Stimulated activated naive CD8-positive, alpha-beta T cell treated with anti-CD3 and anti-CD28 coated beads, Interleukin-15, Interleukin-2, amounts not matched to agents 100 ng/mL and 50 ng/mL, for 24 hours (primary cell): Measurements from ENCODE around the gene NADK2.

Experiments
- H3K27ac Mint-ChIP-seq: one replicate; pipeline ENCODE4 v1.8.0; 2021; ENCODE audit warnings: mild to moderate bottlenecking, mixed read lengths
- H3K27me3 Mint-ChIP-seq: one replicate; pipeline ENCODE4 v1.8.0; 2021; ENCODE audit warnings: mixed read lengths
- H3K36me3 Mint-ChIP-seq: one replicate; pipeline ENCODE4 v1.8.0; 2021; ENCODE audit warnings: low read depth, mixed read lengths
- H3K4me1 Mint-ChIP-seq: one replicate; pipeline ENCODE4 v1.8.0; 2021; ENCODE audit warnings: low read depth, mixed read lengths
- H3K4me3 Mint-ChIP-seq: one replicate; pipeline ENCODE4 v1.8.0; 2021; ENCODE audit warnings: mild to moderate bottlenecking, mixed read lengths
- H3K9me3 Mint-ChIP-seq: one replicate; pipeline ENCODE4 v1.8.0; 2021; ENCODE audit warnings: mixed read lengths

Gene NADK2

DNA sequence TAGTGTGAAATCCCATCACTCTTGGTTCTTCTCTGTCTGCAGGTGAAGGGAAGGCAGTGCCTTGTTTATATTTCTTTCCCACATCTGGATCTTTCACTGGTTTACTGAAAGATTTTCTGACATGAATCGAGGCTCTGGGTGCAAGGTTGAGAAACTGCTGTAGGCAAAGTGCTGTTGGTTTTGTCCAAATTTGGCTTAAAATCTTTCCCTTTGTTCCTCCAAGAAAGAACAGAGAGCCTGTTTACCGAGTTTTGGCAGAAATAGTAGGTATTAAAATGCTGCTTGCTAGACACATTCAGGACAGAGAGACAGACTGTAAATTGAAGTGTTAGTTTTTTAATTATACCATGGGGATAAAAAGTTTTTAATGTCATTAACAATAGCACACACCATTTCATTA lies 68.3 kb downstream of the NADK2 start:
- no peaks in the 10 kb centered on the region for H3K9me3 Mint-ChIP-seq
- H3K4me3 Mint-ChIP-seq, result no peak overlapping the region
- H3K27me3 Mint-ChIP-seq, result no peaks in the 10 kb centered on the region
- H3K36me3 Mint-ChIP-seq, result peaks cover 88% of the 10 kb centered on the region
- H3K4me1 Mint-ChIP-seq, result peaks cover 10% of the 10 kb centered on the region
- H3K27ac Mint-ChIP-seq, result no peak overlapping the region

DNA sequence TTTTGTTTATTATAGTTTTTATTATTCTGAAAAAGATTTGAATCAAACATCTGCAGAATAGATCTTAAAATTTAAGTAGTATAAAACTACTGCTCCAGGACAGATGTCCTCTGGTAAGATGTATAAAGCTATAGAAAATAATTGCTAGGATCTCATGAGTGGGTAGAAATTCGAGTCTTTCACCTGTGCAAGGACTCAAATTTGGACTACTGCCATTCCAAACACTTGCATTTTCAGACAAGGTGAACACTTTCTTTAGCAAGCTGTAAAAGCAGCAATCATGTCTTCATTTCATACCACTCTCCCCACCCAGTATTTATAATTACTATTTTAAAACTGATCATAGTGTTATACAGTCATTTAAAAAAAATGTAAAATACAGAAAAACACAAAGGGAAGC lies 69.1 kb downstream of the NADK2 start:
- peaks cover 10% of the 10 kb centered on the region for H3K4me1 Mint-ChIP-seq
- H3K4me3 Mint-ChIP-seq, result no peak overlapping the region
- no peak overlapping the region for H3K27ac Mint-ChIP-seq

DNA sequence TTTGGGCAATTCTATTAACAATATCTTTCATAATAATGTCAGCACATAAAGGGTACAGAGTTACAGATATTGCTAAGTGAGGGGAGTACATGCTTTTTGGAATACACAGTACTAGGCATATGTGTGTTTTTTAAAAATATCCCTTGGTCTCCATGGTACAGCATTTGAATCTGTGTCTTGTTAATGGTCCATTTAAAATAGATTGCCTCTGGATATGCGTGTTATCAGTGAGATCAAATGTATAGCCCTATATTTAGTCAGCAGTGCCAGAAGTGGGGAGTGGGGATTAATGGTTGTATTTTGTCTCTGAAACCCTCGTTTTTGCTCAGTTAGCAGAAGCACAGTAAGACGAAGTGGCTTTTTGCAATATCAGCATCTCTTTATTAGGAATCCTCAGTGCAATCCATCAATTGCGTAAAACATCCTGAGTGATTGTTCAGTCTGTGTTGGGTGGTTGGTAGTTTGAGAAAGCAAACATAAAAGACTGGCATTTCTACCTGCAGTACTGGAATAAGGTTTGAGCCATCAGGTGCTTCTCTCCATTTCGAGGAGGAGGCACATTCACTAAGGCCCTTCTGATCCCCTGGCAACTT lies 70.8 kb downstream of the NADK2 start:
- H3K36me3 Mint-ChIP-seq, result peaks cover 94% of the 10 kb centered on the region
- H3K4me1 Mint-ChIP-seq, result no peaks in the 10 kb centered on the region
- no peak overlapping the region for H3K4me3 Mint-ChIP-seq
- no peak overlapping the region for H3K27ac Mint-ChIP-seq
- H3K9me3 Mint-ChIP-seq, result no peaks in the 10 kb centered on the region
- H3K27me3 Mint-ChIP-seq, result no peaks in the 10 kb centered on the region

More for the DNA sequence above, 69.1 kb downstream of the NADK2 start:
- H3K9me3 Mint-ChIP-seq, result no peaks in the 10 kb centered on the region
- peaks cover 89% of the 10 kb centered on the region for H3K36me3 Mint-ChIP-seq
- no peaks in the 10 kb centered on the region for H3K27me3 Mint-ChIP-seq

DNA sequence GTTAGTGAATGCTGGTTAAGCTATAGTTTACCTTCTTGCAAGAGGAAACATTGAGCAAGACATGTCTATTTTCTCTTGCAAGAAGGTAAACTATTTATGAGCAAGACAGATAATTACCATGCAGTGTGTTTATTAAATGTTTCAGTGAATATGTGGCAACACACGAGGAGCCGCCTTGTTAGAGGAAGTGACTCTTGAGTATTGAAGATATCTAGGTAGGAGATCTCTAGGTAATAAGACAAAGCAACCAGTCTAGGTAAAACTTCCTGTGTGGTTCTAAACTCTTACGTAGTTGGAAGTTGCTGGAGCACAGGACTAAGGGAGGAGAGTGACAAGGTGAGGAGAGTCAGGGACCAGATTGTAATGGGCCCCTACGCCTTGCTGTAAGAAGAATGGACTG lies 73.0 kb downstream of the NADK2 start:
- no peaks in the 10 kb centered on the region for H3K27me3 Mint-ChIP-seq
- H3K36me3 Mint-ChIP-seq, result peaks cover 92% of the 10 kb centered on the region
- no peaks in the 10 kb centered on the region for H3K9me3 Mint-ChIP-seq
- no peak overlapping the region for H3K27ac Mint-ChIP-seq
- no peak overlapping the region for H3K4me3 Mint-ChIP-seq
- no peaks in the 10 kb centered on the region for H3K4me1 Mint-ChIP-seq

DNA sequence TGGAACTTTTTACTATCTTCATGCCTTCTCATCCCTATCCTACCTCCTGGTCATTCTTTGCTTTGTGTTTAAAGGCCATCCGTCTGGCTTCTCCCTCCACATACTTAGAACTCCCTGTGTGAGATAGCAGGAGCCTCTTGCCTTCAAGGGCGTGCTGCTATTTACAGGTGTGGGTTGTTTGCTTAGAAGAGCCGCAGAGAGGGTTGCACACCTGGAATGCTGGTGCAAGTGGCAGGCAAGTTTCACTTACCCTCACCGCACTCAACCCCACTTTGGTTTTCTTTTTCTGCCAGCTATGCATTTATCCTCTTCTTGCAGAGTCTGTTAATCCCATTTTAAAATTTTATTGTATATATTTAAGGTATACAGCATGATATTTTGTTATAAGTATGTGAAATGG lies 77.3 kb downstream of the NADK2 start:
- H3K36me3 Mint-ChIP-seq, result peaks cover 89% of the 10 kb centered on the region
- peaks cover 6% of the 10 kb centered on the region for H3K4me1 Mint-ChIP-seq
- no peaks in the 10 kb centered on the region for H3K9me3 Mint-ChIP-seq

DNA sequence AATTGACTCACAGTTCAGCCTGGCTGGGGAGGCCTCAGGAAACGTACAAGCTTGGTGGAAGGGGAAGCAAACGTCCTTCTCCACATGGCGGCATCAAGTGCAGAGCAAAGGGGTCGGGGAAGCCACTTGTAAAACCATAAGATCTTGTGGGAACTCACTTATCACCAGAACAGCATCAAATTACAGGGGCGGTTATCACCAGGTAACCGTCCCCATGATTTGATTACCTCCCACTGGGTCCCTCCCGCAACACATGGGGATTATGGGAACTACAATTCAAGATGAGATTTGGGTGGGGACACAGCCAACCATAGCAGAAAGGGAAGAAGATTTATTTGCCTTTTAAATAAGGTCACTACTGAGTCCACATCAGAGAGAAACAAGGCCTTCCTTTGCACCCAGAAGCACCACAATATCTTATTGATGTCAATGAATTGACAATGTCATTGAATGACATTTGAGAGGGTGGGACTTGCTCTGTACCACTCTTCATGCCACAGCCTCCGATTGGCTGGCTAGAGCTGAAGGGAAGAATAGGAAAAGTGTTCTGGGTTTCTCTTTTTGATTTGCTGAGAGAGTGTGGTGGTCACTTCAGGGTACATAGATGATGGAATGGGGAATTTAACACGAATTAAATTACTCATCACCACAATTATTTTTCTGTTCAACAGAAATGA lies 78.8 kb downstream of the NADK2 start:
- H3K27ac Mint-ChIP-seq, result no peak overlapping the region
- H3K36me3 Mint-ChIP-seq, result peaks cover 86% of the 10 kb centered on the region
- H3K27me3 Mint-ChIP-seq, result no peaks in the 10 kb centered on the region
- H3K9me3 Mint-ChIP-seq, result no peaks in the 10 kb centered on the region
- no peak overlapping the region for H3K4me3 Mint-ChIP-seq
- peaks cover 10% of the 10 kb centered on the region for H3K4me1 Mint-ChIP-seq

More for the DNA sequence above, 77.3 kb downstream of the NADK2 start:
- Mint-ChIP-seq H3K27ac (no peak overlapping the region), H3K27me3 (no peaks in the 10 kb centered on the region), H3K4me3 (no peak overlapping the region)

DNA sequence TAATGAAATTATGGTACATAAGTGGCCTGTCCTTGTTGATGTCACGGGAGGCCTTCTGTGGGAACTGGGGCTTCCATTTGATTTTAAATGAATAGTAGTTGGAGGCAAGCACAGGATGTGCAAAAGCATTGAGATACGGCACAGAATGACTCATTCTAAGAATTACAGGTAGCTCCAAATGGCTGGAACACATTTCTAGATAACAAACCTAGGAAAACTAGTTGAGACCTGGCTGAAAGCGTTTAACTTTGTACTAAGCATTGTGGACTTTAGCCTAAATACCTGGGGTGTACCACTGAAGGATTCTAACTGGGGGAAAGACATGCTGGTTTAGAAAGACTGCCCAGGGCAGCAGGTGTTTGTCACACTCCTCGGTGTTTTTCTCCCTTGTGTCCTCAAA lies 80.4 kb downstream of the NADK2 start:
- H3K9me3 Mint-ChIP-seq, result no peaks in the 10 kb centered on the region
- no peaks in the 10 kb centered on the region for H3K27me3 Mint-ChIP-seq
- H3K27ac Mint-ChIP-seq, result no peak overlapping the region
- H3K4me3 Mint-ChIP-seq, result no peak overlapping the region
- H3K36me3 Mint-ChIP-seq, result peaks cover 86% of the 10 kb centered on the region
- H3K4me1 Mint-ChIP-seq, result peaks cover 23% of the 10 kb centered on the region

DNA sequence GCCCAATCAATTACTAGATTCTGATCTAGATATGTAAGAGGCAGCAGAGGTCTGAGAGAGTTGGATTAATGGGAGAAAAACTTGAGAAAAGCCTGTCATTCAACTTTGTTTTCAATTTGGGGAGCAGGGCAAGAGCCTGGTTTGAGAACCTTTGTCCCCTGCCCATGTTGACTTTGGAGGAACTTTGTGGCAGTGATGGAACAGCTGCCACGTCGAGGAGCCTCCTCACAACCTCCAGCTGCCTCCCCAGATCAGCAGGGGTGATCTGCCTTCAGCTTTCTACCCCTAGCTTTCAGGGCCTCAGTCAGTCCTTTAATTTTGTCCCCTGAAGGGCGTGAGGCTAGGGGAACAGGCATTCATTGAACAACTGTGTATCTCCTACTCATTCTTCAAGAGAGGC lies 81.1 kb downstream of the NADK2 start:
- peaks cover 30% of the 10 kb centered on the region for H3K4me1 Mint-ChIP-seq
- no peak overlapping the region for H3K27ac Mint-ChIP-seq
- H3K27me3 Mint-ChIP-seq, result no peaks in the 10 kb centered on the region
- H3K36me3 Mint-ChIP-seq, result peaks cover 86% of the 10 kb centered on the region
- no peaks in the 10 kb centered on the region for H3K9me3 Mint-ChIP-seq
- H3K4me3 Mint-ChIP-seq, result no peak overlapping the region

DNA sequence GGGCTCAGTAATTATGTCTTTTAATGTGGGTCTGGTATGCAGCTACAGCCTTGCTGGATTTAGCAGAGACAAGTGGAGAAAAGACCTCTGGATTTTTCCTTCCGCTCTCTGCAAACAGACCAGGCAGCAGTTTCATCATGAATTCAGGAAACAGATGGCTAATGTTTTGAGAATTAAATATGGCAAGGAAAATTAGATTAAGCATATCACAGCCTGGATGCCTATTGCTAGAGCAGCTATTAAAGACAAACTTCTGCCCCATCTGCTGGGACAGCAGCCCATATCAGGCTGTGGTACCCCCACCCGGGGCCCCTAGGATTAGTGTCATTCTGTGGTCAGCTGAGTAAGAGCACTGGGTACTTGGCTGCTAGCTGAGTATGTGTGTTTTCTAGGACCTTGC lies 83.6 kb downstream of the NADK2 start:
- H3K4me3 Mint-ChIP-seq, result no peak overlapping the region
- H3K9me3 Mint-ChIP-seq, result no peaks in the 10 kb centered on the region
- H3K36me3 Mint-ChIP-seq, result peaks cover 90% of the 10 kb centered on the region
- H3K27me3 Mint-ChIP-seq, result no peaks in the 10 kb centered on the region
- no peak overlapping the region for H3K27ac Mint-ChIP-seq
- H3K4me1 Mint-ChIP-seq, result peaks cover 51% of the 10 kb centered on the region

DNA sequence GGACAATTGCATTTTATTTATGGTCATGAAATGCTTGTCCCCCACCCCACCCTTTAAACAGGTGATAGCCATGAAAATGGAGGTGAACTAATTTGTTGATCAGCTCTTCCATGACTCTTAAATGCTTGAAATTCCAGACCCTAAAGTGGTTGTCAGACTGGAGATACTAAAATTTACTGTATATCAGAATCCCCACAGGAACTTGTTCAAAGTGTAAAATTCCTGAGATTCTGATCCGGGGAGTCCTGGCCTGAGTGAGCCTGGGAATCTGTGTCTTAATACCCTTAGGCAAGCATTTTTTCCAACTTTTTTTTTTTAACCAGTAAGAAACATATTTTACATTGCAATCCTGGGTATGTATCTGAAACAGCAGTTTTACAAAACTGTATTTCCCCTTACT lies 85.1 kb downstream of the NADK2 start:
- H3K4me3 Mint-ChIP-seq, result no peak overlapping the region
- peaks cover 54% of the 10 kb centered on the region for H3K4me1 Mint-ChIP-seq
- H3K27ac Mint-ChIP-seq, result no peak overlapping the region
- H3K9me3 Mint-ChIP-seq, result no peaks in the 10 kb centered on the region
- H3K27me3 Mint-ChIP-seq, result no peaks in the 10 kb centered on the region
- peaks cover 80% of the 10 kb centered on the region for H3K36me3 Mint-ChIP-seq

DNA sequence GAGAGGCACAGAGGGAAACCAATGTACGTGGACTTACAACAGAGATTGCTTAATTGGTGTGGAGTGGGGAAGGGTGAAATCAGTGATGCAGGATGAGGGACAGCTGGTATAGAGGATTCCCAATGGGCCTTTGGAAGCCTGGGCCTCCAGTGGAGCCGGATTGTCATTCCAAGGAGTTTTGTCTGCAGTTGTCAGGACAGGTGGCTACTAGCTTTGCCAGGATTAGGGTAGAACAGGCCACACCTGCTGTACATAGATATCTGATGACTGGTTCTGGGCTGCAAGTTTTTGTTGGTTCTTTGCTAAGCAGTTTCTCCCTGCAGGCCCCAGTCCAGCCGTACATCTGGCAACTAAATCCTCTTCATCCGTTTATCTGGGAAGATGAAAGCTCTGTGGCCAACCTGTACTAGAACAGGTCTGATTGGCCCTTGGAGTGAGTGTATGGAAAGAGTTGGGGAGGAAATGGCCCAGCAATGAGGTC lies 85.6 kb downstream of the NADK2 start:
- Mint-ChIP-seq H3K27me3 (no peaks in the 10 kb centered on the region), H3K36me3 (peaks cover 76% of the 10 kb centered on the region), H3K4me1 (peaks cover 54% of the 10 kb centered on the region), H3K9me3 (no peaks in the 10 kb centered on the region), H3K4me3 (no peak overlapping the region), H3K27ac (no peak overlapping the region)

DNA sequence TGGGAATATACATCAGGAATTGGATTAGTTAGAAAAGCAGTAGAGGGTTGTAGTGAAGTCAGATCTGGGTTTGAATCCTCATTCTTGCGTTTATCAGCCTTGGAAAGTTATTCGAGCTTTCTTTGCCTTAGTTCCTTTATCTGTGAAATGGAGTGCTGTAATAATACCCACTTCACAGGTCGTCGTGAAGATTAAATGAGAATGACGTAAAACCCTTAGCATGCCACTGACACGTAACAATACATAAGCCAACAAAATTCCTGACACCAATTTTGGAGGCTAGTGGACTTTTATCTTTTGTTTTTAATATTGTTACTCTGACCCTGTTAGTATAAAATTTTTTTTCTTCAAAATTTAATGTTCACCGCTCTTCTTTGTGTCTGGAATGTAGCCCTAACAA lies 86.4 kb downstream of the NADK2 start:
- H3K27ac Mint-ChIP-seq, result no peak overlapping the region
- no peaks in the 10 kb centered on the region for H3K27me3 Mint-ChIP-seq
- peaks cover 71% of the 10 kb centered on the region for H3K36me3 Mint-ChIP-seq
- H3K4me3 Mint-ChIP-seq, result no peak overlapping the region
- no peaks in the 10 kb centered on the region for H3K9me3 Mint-ChIP-seq
- peaks cover 61% of the 10 kb centered on the region for H3K4me1 Mint-ChIP-seq

DNA sequence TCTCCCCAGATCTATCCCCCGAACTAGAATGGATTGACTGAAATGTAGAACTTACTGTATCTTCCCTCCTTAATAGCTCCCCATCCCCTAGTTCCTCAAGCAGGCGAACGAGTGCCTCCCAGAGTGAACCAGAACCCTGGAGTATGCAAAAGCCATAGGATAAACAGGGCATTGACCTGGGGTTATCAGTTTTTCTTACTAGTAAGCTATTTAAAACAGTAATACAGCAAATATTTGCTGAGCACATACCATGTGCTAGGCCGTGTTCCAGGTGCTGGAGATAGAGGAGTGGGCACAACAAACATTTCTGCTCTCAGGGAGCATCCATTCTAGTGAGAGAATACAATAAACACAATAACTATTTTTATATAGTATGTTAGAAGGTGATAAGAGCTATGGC lies 88.0 kb downstream of the NADK2 start:
- H3K4me1 Mint-ChIP-seq, result peaks cover 71% of the 10 kb centered on the region
- no peak overlapping the region for H3K27ac Mint-ChIP-seq

DNA sequence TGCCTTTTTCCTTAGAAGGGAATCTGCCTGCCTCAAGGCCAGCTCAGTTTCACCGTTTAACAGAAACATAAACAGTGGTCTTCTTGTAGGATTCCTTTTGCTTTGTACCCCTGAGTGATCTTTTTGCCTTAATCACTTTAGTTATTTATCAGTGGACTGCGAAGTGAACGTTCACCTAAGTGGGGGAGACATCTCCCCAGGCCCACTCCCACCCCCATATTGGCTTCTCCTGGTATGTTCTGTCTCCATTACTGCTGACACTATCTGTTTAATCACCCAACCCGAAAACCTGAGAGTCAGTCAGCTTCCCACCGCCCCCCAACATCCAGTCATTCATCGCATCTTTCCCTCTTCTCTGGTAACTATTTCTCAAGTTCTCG lies 88.4 kb downstream of the NADK2 start:
- Mint-ChIP-seq H3K27me3 (no peaks in the 10 kb centered on the region), H3K4me1 (peaks cover 71% of the 10 kb centered on the region), H3K27ac (no peak overlapping the region), H3K36me3 (peaks cover 53% of the 10 kb centered on the region), H3K9me3 (no peaks in the 10 kb centered on the region), H3K4me3 (peak overlapping the region; percentile 91)

More for the DNA sequence above, 88.0 kb downstream of the NADK2 start:
- no peaks in the 10 kb centered on the region for H3K9me3 Mint-ChIP-seq
- peak overlapping the region; percentile 91 for H3K4me3 Mint-ChIP-seq
- H3K27me3 Mint-ChIP-seq, result no peaks in the 10 kb centered on the region
- H3K36me3 Mint-ChIP-seq, result peaks cover 58% of the 10 kb centered on the region

DNA sequence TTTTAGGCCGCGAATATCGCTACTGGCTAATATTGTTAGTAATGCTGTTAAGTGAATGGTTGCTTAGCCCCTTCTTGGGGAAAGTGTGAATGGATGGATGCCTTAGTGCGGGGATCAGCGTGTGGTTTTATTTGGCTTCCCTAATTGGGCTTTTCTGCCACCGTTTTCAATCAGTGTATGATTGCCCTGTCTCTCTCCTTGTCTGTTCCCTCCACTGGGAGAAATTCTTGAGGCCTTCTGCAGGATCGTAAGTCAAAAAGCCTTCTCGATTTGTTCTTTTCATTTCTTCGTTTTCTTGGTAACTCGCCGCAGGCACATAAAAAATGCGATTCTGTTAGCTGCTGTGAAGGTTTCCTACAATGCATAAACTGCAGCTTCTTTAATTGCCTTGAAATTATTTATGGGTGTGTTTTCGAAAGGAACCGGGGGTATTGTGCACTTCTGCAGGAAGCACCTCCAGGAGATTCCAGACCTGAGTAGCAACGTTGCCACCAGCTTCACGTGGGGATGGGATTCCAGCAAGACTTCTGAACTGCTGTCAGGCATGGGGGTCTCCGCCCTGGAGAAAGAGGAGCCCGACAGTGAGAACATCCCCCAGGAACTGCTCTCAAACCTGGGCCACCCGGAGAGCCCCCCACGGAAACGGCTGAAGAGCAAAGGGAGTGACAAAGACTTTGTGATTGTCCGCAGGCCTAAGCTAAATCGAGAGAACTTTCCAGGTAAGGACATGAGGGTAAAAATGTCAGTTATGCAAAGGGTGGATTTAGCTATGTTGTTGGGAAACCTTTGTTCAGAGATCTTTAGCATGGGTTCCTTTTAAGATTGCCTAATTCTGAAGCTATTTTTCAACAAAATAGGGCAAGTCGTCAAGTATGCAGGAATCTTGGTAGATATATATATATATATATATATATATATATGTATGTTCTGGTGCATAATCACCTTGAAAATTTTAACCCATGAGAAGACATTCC lies 89.1 kb downstream of the NADK2 start:
- H3K4me1 Mint-ChIP-seq, result peaks cover 73% of the 10 kb centered on the region
- H3K27ac Mint-ChIP-seq, result peak overlapping the region; percentile 90
- H3K4me3 Mint-ChIP-seq, result peak overlapping the region; percentile 91
- no peaks in the 10 kb centered on the region for H3K27me3 Mint-ChIP-seq
- peaks cover 49% of the 10 kb centered on the region for H3K36me3 Mint-ChIP-seq
- H3K9me3 Mint-ChIP-seq, result no peaks in the 10 kb centered on the region
